HUES64 (cell line): ENCODE measurements around the gene CD207. TPM values are rescaled to one million over a fixed set of nuclear protein-coding genes. Genes with fewer than 3 reads are reported as not detected.
"Not testable (repeated sequence)": the region's sequence is repeated elsewhere in the genome, so short reads cannot be mapped to it uniquely, and the experiment has no call there.

Experiments used
- H3K27ac ChIP-seq: 2 replicates; pipeline ENCODE4 v1.7.0; 2013; ENCODE audit warnings: low read depth, low read length, inconsistent platforms
- H3K27me3 ChIP-seq: 2 replicates; pipeline ENCODE4 v1.6.1; 2013; ENCODE audit warnings: mild to moderate bottlenecking, low read length; ENCODE audit not compliant: insufficient read depth
- H3K36me3 ChIP-seq: 2 replicates; pipeline ENCODE4 v1.6.1; 2013; ENCODE audit warnings: mild to moderate bottlenecking, low read length; ENCODE audit not compliant: insufficient read depth
- H3K4me1 ChIP-seq: 2 replicates; pipeline ENCODE4 v1.6.1; 2013; ENCODE audit warnings: mild to moderate bottlenecking, low read length, moderate library complexity; ENCODE audit not compliant: insufficient read depth
- H3K4me3 ChIP-seq: 2 replicates; pipeline ENCODE4 v1.5.1; 2013; ENCODE audit warnings: mild to moderate bottlenecking, low read length, moderate library complexity
- H3K9ac ChIP-seq: 2 replicates; pipeline ENCODE4 v1.6.1; 2013; ENCODE audit warnings: mild to moderate bottlenecking, low read depth, low read length
- H3K9me3 ChIP-seq: 2 replicates; pipeline ENCODE4 v1.6.1; 2013; ENCODE audit warnings: low read depth, low read length; ENCODE audit not compliant: insufficient read depth
- WGBS: fragments of 150-250, 120-280 bp; methylation state at CpG from one replicate; pipeline ENCODE4 v1.1.7; 2013; ENCODE audit warnings: missing lambda C conversion rate; 5-methylcytosine and 5-hydroxymethylcytosine counted together
- polyA plus RNA-seq, 2 experiments: library from polyadenylated mRNA; stranded (reverse); fragments of 50-300 nt; gene quantifications; one replicate each; pipeline ENCODE4 v1.2.3, GENCODE V29; 2013

The CD207 gene
- polyA plus RNA-seq (2013, experiment 1 of 2): not detected
- not detected for polyA plus RNA-seq (2013, experiment 2 of 2)

DNA sequence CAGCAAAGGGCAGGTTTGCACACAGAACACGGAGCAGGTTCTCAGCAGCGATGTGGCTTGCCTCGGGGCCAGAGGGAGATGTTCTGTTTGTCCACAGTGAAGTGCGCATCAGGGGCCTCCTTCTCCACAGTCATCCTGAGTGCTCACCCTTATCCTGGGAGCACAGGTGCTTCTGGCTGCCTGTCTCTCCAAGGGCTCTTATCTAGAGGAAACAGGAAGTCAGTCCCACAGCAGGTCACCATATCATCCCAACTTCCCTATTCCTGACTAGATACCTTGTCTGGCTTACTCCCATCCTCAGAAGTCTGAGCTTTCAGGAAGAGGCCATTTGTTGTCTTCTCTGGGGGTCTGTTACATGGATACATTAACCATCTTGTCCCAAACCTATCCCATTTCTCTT, at the start of gene CD207:
TSS of gene CD207 (minus strand) at position 174 of the 400 bp plus-strand sequence. CDS start at position 134, 40 bp downstream.
- no peaks in the 10 kb centered on the region for H3K36me3 ChIP-seq
- H3K4me1 ChIP-seq: no peaks in the 10 kb centered on the region
- no peak within 1 kb of the TSS for H3K4me3 ChIP-seq
- H3K27ac ChIP-seq: no peak within 1 kb of the TSS
- H3K27me3 ChIP-seq: no peaks in the 10 kb centered on the region
- H3K9me3 ChIP-seq: no peaks in the 10 kb centered on the region
- WGBS: 94% methylated on average over 4 of the region's 4 CpGs
- no peak within 1 kb of the TSS for H3K9ac ChIP-seq

DNA sequence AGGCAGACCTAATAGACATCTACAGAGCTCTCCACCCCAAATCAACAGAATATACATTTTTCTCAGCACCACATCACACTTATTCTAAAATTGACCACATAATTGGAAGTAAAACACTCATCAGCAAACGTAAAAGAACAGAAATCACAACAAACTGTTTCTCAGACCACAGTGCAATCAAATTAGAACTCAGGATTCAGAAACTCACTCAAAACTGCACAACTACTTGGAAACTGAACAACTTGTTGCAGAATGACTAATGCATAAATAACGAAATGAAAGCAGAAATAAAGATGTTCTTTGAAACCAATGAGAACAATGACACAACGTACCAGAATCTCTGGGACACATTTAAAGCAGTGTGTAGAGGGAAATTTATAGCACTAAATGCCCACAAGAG, 42.9 kb upstream of the CD207 start:
- H3K27me3 ChIP-seq: peaks cover 88% of the 10 kb centered on the region
- not testable (repeated sequence) for H3K4me3 ChIP-seq, H3K9me3 ChIP-seq, H3K36me3 ChIP-seq, H3K9ac ChIP-seq, H3K4me1 ChIP-seq, H3K27ac ChIP-seq
- 54% methylated on average over 3 of the region's 3 CpGs for WGBS

DNA sequence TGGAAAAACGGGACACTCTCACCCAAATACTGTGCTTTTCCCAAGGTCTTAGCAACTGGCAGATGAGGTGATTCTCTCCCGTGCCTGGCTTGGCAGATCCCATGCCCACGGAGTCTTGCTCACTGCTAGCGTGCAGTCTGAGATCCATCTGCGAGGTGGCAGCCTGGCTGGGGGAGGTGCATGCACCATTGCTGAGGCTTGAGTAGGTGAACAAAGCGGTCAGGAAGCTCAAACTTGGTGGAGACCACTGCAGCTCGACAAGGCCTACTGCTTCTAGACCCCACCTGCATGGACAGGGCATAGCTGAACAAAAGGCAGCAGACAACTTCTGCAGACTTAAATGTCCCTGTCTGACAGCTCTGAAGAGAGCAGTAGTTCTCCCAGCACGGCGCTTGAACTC, 40.5 kb upstream of the CD207 start:
- not testable (repeated sequence) for H3K4me3 ChIP-seq, H3K36me3 ChIP-seq, H3K9me3 ChIP-seq, H3K4me1 ChIP-seq, H3K9ac ChIP-seq, H3K27ac ChIP-seq
- peaks cover 89% of the 10 kb centered on the region for H3K27me3 ChIP-seq
- 70% methylated on average over 9 of the region's 9 CpGs for WGBS

DNA sequence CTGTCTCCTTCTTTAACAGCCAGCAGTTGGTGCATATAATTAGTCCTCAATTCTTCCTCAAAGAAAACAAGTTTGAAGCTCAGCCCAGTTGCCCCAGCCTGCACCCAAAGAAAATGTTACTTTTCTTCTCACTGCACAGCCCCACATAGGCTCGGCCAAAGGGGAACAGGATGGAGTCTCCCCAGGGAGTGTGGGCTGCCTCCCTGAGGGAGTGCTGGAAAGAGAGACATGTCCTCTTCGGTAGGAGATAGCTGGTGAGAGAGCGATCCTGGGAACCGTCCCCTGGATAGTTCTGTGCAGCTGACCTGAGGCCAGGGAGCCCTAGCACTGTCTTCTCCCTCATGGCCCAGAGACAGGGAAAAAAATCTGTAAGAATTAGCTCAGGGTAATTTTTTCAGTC, 37.9 kb upstream of the CD207 start:
- Histone ChIP-seq H3K4me3 (no peak overlapping the region), H3K9me3 (no peaks in the 10 kb centered on the region), H3K36me3 (no peaks in the 10 kb centered on the region), H3K27ac (no peak overlapping the region), H3K27me3 (peaks cover 86% of the 10 kb centered on the region), H3K4me1 (no peaks in the 10 kb centered on the region), H3K9ac (no peak overlapping the region)
- WGBS: 54% methylated on average over 4 of the region's 4 CpGs

DNA sequence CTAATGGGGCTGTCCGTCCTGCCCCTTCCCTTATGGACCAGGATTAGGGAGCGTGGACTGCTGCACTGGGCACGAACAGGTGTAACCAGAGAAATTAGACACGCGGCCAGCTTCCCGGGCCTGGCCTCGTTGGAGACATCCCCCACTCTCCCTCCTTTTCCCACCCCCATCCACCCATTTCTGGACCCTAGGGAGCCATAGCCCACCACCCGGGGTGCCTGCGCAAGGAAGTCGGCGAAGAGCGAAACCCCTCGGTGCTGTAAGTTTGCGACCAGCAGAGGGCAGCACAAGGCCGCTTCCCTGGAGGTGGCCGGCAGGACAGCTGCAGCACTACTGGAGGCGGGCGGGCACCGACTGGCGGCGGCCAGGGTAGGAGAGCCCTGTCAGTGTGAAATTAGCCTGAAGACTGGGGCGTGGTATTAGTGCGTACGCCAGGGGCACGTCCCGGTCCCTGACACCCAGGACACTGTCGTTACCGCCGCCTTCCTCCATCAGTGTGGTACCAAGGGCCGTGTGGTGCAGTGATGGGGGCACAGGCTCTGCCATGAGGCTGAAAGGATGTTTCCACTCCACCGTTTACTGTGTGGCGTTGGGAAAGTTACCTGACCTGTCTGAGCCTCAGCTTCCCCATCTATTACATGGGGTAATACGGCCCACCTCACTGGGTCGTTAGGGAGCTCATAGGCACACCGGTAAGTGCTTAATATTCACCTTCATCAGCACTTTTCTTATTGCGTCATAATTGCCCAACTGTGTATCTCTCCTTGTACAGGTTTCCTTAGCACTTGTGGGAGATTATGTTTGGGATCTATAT, 36.0 kb upstream of the CD207 start:
- Histone ChIP-seq H3K9me3 (no peaks in the 10 kb centered on the region), H3K27ac (no peak overlapping the region), H3K4me1 (no peaks in the 10 kb centered on the region), H3K36me3 (no peaks in the 10 kb centered on the region), H3K9ac (no peak overlapping the region), H3K27me3 (peaks cover 75% of the 10 kb centered on the region), H3K4me3 (no peak overlapping the region)
- WGBS: 18% methylated on average over 36 of the region's 36 CpGs

DNA sequence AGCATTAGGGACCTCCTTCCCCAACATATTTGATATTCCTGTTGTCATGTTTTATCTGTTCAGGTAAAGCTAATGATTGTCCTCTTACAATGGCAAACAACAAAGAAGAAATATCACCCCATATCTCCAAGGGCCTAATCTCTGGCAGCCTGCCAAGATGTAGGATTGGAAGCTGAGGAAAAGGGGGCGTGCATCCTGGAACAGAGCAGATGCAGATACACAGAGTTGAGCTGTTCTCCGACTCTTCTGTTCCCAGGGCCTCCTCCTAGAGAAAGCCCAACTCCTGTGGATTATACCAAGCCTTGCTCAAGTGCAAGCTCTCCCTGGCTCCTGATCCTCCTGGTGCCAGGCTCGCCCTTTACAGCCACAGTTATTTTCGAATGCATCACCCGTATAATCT, 35.2 kb upstream of the CD207 start:
- H3K27ac ChIP-seq: no peak overlapping the region
- H3K9ac ChIP-seq: no peak overlapping the region
- H3K4me3 ChIP-seq: no peak overlapping the region
- H3K36me3 ChIP-seq: no peaks in the 10 kb centered on the region
- H3K27me3 ChIP-seq: peaks cover 70% of the 10 kb centered on the region
- H3K4me1 ChIP-seq: no peaks in the 10 kb centered on the region
- 69% methylated on average over 5 of the region's 5 CpGs for WGBS
- no peaks in the 10 kb centered on the region for H3K9me3 ChIP-seq

DNA sequence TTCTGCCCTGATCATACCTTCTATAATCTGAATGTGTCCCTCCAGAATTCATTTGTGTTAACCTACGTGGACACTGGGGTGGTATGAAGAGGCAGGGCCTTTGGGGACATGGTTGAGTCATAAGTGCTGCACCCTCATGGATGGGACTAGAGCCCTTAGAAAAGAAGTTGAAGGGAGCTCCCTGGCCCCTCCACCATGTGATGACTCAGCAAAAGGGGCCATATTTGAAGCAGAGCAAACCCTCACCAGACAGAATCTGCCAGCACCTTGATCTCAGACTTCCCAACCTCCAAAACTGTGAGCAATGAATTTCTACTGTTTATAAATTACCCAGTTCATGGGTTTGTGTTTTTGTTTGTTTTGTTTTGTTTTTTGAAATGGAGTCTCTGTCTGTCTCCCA, 33.4 kb upstream of the CD207 start:
- Histone ChIP-seq H3K27me3 (peaks cover 64% of the 10 kb centered on the region), H3K9me3 (no peaks in the 10 kb centered on the region), H3K4me1 (no peaks in the 10 kb centered on the region), H3K4me3 (no peak overlapping the region), H3K36me3 (no peaks in the 10 kb centered on the region), H3K9ac (no peak overlapping the region), H3K27ac (no peak overlapping the region)
- WGBS: 95% methylated on average over 1 of the region's 1 CpG

DNA sequence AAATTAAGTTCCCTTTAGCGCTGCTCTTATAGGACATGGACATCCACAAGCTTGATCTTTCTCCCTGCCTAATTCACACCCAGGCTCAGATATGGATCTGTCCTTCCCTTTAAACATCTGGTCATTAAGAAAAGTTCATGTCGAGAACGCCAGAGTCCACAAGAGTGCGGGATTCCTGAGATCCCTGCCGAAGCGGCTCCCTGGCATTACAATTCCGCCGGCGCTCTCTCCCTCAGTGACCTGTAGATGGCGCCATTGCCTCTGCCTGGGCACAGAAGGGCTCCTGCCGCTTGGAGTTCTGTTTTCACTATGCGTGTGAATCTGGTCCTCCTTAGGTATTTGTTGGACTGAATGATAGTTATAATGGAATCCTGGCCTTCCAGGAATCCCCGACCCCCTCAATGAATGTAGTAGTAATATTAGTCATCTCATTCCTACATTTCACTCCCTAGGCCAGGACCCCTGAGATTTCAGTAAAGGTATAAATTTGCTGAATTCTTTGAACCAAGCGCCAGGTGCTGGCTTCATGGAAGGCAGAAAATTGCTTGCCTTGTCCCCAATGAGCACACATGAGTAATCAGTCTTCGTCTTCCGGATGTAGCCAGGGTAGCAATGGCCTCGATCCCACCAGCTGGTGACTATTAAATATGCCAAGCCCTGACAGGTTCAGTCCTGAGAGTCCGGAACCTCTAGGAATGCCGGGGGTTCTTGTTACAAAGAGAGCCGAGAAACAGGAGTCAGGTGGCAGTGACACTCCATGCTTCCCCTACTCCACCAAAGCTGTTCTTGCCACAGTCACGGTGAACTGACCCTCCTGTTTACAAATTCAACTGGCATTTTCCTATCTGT, 26.4 kb upstream of the CD207 start:
- Histone ChIP-seq H3K27me3 (peaks cover 77% of the 10 kb centered on the region), H3K27ac (no peak overlapping the region), H3K9ac (no peak overlapping the region), H3K36me3 (no peaks in the 10 kb centered on the region), H3K4me1 (no peaks in the 10 kb centered on the region), H3K4me3 (no peak overlapping the region), H3K9me3 (no peaks in the 10 kb centered on the region)
- WGBS: 31% methylated on average over 20 of the region's 21 CpGs

DNA sequence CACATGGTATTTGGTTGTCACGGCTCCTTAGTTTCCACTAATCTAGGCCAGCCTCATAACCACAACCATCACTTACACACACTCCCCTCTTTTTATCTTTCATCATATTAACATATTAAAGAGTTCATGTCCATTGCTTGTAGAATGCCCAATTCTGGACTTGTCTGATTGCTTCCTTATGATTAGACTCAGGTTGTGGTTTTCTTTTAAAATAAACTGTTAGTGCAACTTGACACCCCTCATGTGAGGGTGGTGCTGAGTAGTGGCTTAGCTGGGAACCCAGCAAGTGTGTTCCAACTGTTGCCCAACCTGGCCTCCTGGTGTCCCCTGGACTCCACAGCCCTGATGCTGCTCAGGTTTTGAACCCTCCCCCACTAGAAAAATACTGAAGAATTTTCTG, 20.1 kb upstream of the CD207 start:
- 94% methylated on average over 1 of the region's 1 CpG for WGBS
- Histone ChIP-seq H3K27ac (no peak overlapping the region), H3K9ac (no peak overlapping the region)

DNA sequence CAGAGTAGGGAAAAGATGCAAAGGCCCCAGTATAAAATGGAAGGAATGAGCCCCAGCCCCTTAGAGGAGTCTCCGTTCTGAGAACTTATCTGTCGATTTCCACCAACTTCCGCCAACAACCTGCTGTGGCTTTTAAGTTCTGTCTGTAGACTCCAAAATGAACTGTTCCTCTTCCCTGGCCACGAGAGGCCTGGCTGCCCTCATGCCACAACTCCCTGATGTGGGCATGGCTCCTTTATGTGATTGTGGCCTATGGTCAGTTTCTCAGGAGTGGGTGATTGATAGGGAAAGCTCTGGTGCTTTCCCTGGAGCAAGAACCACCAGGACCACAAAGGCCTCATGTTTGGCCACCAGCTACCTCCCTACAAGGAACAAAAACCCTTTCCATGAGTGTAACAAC, 18.8 kb upstream of the CD207 start:
- H3K27me3 ChIP-seq: peaks cover 19% of the 10 kb centered on the region
- no peaks in the 10 kb centered on the region for H3K36me3 ChIP-seq
- WGBS: 95% methylated on average over 4 of the region's 4 CpGs
- H3K9me3 ChIP-seq: no peaks in the 10 kb centered on the region
- no peaks in the 10 kb centered on the region for H3K4me1 ChIP-seq
- no peak overlapping the region for H3K9ac ChIP-seq
- no peak overlapping the region for H3K27ac ChIP-seq
- no peak overlapping the region for H3K4me3 ChIP-seq

More for the DNA sequence above, 20.1 kb upstream of the CD207 start:
- H3K4me1 ChIP-seq: no peaks in the 10 kb centered on the region
- peaks cover 31% of the 10 kb centered on the region for H3K27me3 ChIP-seq
- no peaks in the 10 kb centered on the region for H3K36me3 ChIP-seq
- H3K9me3 ChIP-seq: no peaks in the 10 kb centered on the region
- H3K4me3 ChIP-seq: no peak overlapping the region

DNA sequence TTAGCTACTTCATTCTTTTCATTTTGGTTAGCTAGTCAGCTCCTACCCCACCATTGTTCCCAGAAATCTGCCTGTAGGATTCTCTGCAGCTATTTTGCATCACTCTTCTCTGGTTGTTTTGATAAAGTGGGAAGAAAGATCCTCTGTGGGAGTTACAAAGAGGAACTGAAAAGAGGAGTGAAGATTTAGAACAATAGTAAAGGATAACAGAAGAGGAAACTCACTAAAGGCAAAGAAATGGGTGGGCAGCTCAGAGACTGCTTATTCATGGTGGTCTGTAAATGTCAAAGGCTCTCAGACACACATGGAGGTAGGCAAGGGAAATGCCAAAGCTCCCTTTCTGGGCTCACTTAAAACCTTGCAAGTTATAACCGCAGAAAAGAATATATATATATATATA, 17.2 kb upstream of the CD207 start:
- Histone ChIP-seq H3K9me3 (no peaks in the 10 kb centered on the region), H3K4me3 (no peak overlapping the region), H3K27me3 (peaks cover 3% of the 10 kb centered on the region; the same call in 1 of the 2 replicates)

More for the DNA sequence above, 17.2 kb upstream of the CD207 start:
- WGBS: no CpG with 5 or more reads among the region's 1 CpG
- no peaks in the 10 kb centered on the region for H3K4me1 ChIP-seq
- H3K36me3 ChIP-seq: no peaks in the 10 kb centered on the region
- no peak overlapping the region for H3K27ac ChIP-seq
- H3K9ac ChIP-seq: no peak overlapping the region
